Medulla oblongata (tissue), 1 donor: ENCODE results near the gene OR10K2.

Experiments used
- DNase-seq: peaks from one replicate; pipeline ENCODE4 v3.0.0-alpha.2; 2015; ENCODE audit errors: extremely low spot score

OR10K2 gene

DNA sequence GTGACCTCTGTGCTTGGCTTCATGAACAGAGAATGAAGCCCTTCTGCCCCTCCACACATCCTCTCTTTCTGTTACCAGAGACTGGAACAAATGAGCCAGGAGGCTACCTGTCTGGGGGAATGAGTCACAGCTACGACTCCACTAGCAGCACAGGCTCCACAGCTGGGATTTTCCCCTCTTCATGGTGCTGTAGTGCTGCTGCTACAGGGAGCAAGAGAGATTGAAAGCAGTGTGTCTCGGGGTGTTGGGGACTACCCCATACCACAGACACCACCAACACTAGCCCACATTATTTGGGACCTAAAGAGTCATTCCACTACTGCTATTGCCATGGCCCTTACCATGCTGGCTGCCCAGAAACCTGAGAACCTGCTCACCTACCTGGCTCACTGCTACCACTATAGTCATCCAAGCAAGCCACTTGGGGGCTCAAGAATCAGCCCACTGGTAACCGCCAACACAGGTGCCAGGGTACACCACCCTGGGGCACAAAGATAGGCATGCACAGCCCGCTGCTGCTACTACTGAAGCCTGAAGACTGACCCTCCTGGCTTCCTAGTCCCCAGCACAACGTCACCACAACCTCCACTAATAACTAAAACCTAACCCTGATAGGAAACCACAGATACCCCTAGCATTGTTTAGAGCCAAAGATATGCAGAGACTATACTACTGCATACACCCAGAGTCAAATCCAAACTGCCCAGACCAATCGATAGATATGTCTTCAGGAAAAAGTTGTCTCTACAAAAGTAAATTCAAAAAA, 54.7 kb downstream of the OR10K2 start:
- DNase-seq = no peak
